Measurements from ENCODE around the gene ULK1. TPM values are rescaled to one million over a fixed set of nuclear protein-coding genes. Genes with fewer than 3 reads are reported as not detected.

ULK1 gene
- total and polyA plus RNA-seq, 2 of the 13 experiments (the other 11 are each of a cell fraction or from before 2014, with no cell fraction given), result 2.8 to 10.1 TPM

GRCh38 chr12:131860472-131861260 is 33.8 kb upstream of the ULK1 start (continued):
- 0 out of 2 replicates have a peak, but pooled peaks have one; percentile 54 for TF ChIP-seq SSRP1 (CRISPR knock-in tag; IDR thresholded peaks at IDR 0.05)
- TF ChIP-seq ZNF276 (CRISPR knock-in tag; IDR thresholded peaks at IDR 0.05; ENCODE audit: low read depth), result peak; percentile 95
- peak; percentile 99 for TF ChIP-seq ZGPAT (CRISPR knock-in tag; IDR thresholded peaks at IDR 0.05)
- TF ChIP-seq FOSL1 (CRISPR knock-in tag; IDR thresholded peaks at IDR 0.05; ENCODE audit: borderline replicate concordance), result no peak; the same call in 1 of the 2 replicates
- peak; percentile 89; the same call in 1 of the 2 replicates for TF ChIP-seq HMG20B (CRISPR knock-in tag; conservative IDR thresholded peaks at IDR 0.05)
- TF ChIP-seq ZNF354B (CRISPR knock-in tag; IDR thresholded peaks at IDR 0.05), result no peak
- TF ChIP-seq TRIM24 (CRISPR knock-in tag; IDR thresholded peaks at IDR 0.05), result peak; percentile 79; the same call in 1 of the 2 replicates
- peak; percentile 77 for TF ChIP-seq ISL2 (CRISPR knock-in tag; IDR thresholded peaks at IDR 0.05)
- TF ChIP-seq MAFF (IDR thresholded peaks at IDR 0.05; ENCODE audit: low read depth, low read length), result peak; percentile 58; the same call in 1 of the 2 replicates
- peak; percentile 68 for TF ChIP-seq TAF1 (CRISPR knock-in tag; IDR thresholded peaks at IDR 0.05)
- TF ChIP-seq CHD2 (IDR thresholded peaks at IDR 0.05; ENCODE audit: low read depth, low read length), result no peak
- no peak for TF ChIP-seq CREB3 (CRISPR knock-in tag; IDR thresholded peaks at IDR 0.05)
- peak; percentile 89 for TF ChIP-seq ZBTB44 (CRISPR knock-in tag; IDR thresholded peaks at IDR 0.05)
- no peak for TF ChIP-seq MBD4 (IDR thresholded peaks at IDR 0.05; ENCODE audit: borderline replicate concordance, low read length)
- TF ChIP-seq ZKSCAN1 (IDR thresholded peaks at IDR 0.05; ENCODE audit: low read length), result no peak; the same call in 1 of the 2 replicates
- 0 out of 2 replicates have a peak, but pooled peaks have one; percentile 65 for TF ChIP-seq MZF1 (CRISPR knock-in tag; IDR thresholded peaks at IDR 0.05; ENCODE audit: borderline replicate concordance)
- TF ChIP-seq TFE3 (CRISPR knock-in tag; IDR thresholded peaks at IDR 0.05), result peak; percentile 90
- no peak; the same call in none of the 2 replicates for TF ChIP-seq RAD21 (CRISPR knock-in tag; IDR thresholded peaks at IDR 0.05)
- TF ChIP-seq ZBTB39 (CRISPR knock-in tag; IDR thresholded peaks at IDR 0.05), result no peak

Measured in HepG2 (cell line).